GM21576 (cell line): Measurements from ENCODE around the gene FBXL15.

Experiments used
- ATAC-seq: cut with Tn5 transposase; IDR thresholded peaks from one replicate; pipeline ENCODE4 v1.9.1; 2021; ENCODE audit warnings: mild to moderate bottlenecking, moderate library complexity; ENCODE audit not compliant: unreplicated experiment

Gene FBXL15

GRCh38 chr10:102409604-102410428 is 10.8 kb upstream of the FBXL15 start:
- no peak for ATAC-seq

GRCh38 chr10:102410429-102411073 is 10.1 kb upstream of the FBXL15 start:
- ATAC-seq: no peak

- ATAC-seq: no peak
These were observed 9.0 kb upstream of the FBXL15 start for GRCh38 chr10:102411341-102412255.

GRCh38 chr10:102412293-102412692 is 8.3 kb upstream of the FBXL15 start:
- ATAC-seq: no peak

GRCh38 chr10:102413053-102413705 is 7.5 kb upstream of the FBXL15 start:
- ATAC-seq: no peak

GRCh38 chr10:102413806-102414561 is 6.7 kb upstream of the FBXL15 start:
- no peak for ATAC-seq

GRCh38 chr10:102414749-102415148 is 5.9 kb upstream of the FBXL15 start:
- no peak for ATAC-seq

- ATAC-seq: no peak
These were observed 4.4 kb upstream of the FBXL15 start for GRCh38 chr10:102416283-102416682.

- ATAC-seq: no peak
These were observed 3.9 kb upstream of the FBXL15 start for GRCh38 chr10:102416695-102417094.

GRCh38 chr10:102418622-102419268 is 1.9 kb upstream of the FBXL15 start, which contains the start of gene PSD:
Gene PSD (minus strand): TSS chr10:102418785. CDS start chr10:102417038, 1,747 bp downstream.
- no peak for ATAC-seq

GRCh38 chr10:102419269-102420180 is 1.1 kb upstream of the FBXL15 start:
- no peak for ATAC-seq

GRCh38 chr10:102420181-102420713 is 389 bp upstream of the FBXL15 start:
- ATAC-seq: no peak

GRCh38 chr10:102421507-102421756 is 796 bp downstream of the FBXL15 start:
- no peak for ATAC-seq

- no peak for ATAC-seq
These were observed 1.3 kb downstream of the FBXL15 start for GRCh38 chr10:102421757-102422512.

- ATAC-seq: peak; percentile 25
These were observed 2.0 kb downstream of the FBXL15 start for GRCh38 chr10:102422545-102423129.

- ATAC-seq: no peak
These were observed 2.8 kb downstream of the FBXL15 start for GRCh38 chr10:102423372-102423968.

GRCh38 chr10:102424145-102424544 is 3.5 kb downstream of the FBXL15 start:
- ATAC-seq: no peak
